SU-DHL-6 (cell line): ENCODE results near the gene GSE1.

Experiments used
- H2AFZ ChIP-seq: fragments of 200-600 bp; sonication (generic); 2 replicates; pipeline ENCODE4 v1.6.1; 2014; ENCODE audit warnings: low read depth, mild to moderate bottlenecking, moderate library complexity, mixed read lengths, antibody characterized with exemption, low read length; ENCODE audit not compliant: severe bottlenecking
- H3F3A ChIP-seq: fragments of 200-600 bp; shearing (Covaris generic); 2 replicates; pipeline ENCODE4 v1.6.0; 2016; ENCODE audit warnings: antibody characterized with exemption, mild to moderate bottlenecking; ENCODE audit not compliant: insufficient read depth
- H3K27ac ChIP-seq: fragments of 200-600 bp; sonication (generic); 2 replicates; pipeline ENCODE4 v1.5.1; 2016; ENCODE audit warnings: low read depth, mild to moderate bottlenecking, low read length, moderate library complexity, mixed read lengths
- H3K27me3 ChIP-seq: fragments of 200-600 bp; sonication (generic), shearing (Covaris generic); 2 replicates; pipeline ENCODE4 v1.6.0; 2014; ENCODE audit warnings: mild to moderate bottlenecking, low read length
- H3K36me3 ChIP-seq: fragments of 200-600 bp; sonication (generic); 2 replicates; pipeline ENCODE4 v1.6.1; 2014; ENCODE audit warnings: mild to moderate bottlenecking, low read length, mixed read lengths
- H3K4me2 ChIP-seq: fragments of 300-600, 200-600 bp; shearing (Covaris generic), sonication (generic); 2 replicates; pipeline ENCODE4 v1.6.0; 2014; ENCODE audit warnings: low read length, low read depth, mild to moderate bottlenecking; ENCODE audit not compliant: poor library complexity, severe bottlenecking
- H3K4me3 ChIP-seq: fragments of 200-600 bp; sonication (generic); 2 replicates; pipeline ENCODE4 v1.5.1; 2014; ENCODE audit warnings: antibody characterized with exemption, low read length, mild to moderate bottlenecking, mixed read lengths; ENCODE audit not compliant: insufficient read depth, poor library complexity, severe bottlenecking
- H3K79me2 ChIP-seq: fragments of 200-600 bp; sonication (generic); 2 replicates; pipeline ENCODE4 v1.6.1; 2014; ENCODE audit warnings: mild to moderate bottlenecking, low read length, moderate library complexity; ENCODE audit not compliant: insufficient read depth
- H3K9ac ChIP-seq: fragments of 200-600 bp; sonication (generic); 2 replicates; pipeline ENCODE4 v1.7.0; 2014; ENCODE audit warnings: mild to moderate bottlenecking, low read length
- H3K9me2 ChIP-seq: fragments of 200-600 bp; sonication (generic); replicated peaks from 2 replicates; pipeline ENCODE4 v1.6.1; 2014; ENCODE audit warnings: low read length; ENCODE audit not compliant: insufficient read depth
- H3K9me3 ChIP-seq: fragments of 200-600 bp; sonication (generic); 2 replicates; pipeline ENCODE4 v1.6.1; 2014; ENCODE audit warnings: low read length, mixed read lengths; ENCODE audit not compliant: insufficient read depth
- H4K20me1 ChIP-seq: fragments of 200-600 bp; sonication (generic); 2 replicates; pipeline ENCODE4 v1.6.1; 2014; ENCODE audit warnings: low read depth, mild to moderate bottlenecking, antibody characterized with exemption, low read length, moderate library complexity, mixed read lengths
- CTCF ChIP-seq: fragments of 200-600 bp; sonication (generic); IDR thresholded peaks from one replicate; pipeline ENCODE4 v1.5.1; 2017; ENCODE audit warnings: antibody characterized with exemption, mild to moderate bottlenecking, low read length, moderate library complexity; ENCODE audit not compliant: insufficient read depth, poor library complexity, severe bottlenecking
- EZH2phosphoT487 ChIP-seq: fragments of 200-600 bp; sonication (generic), shearing (Covaris generic); conservative IDR thresholded peaks from 2 replicates; pipeline ENCODE4 v1.6.1; 2018; ENCODE audit warnings: mild to moderate bottlenecking, antibody characterized with exemption, low read length, moderate library complexity, mixed read lengths

GSE1 gene

GRCh38 chr16:85689285-85689949 lies 76.3 kb downstream of the GSE1 start:
- peaks cover 35% of the 10 kb centered on the region for H3K79me2 ChIP-seq
- no peaks in the 10 kb centered on the region for H3K27me3 ChIP-seq
- no peaks in the 10 kb centered on the region for H3K9me2 ChIP-seq
- H3K4me2 ChIP-seq: peak overlapping the region; percentile 74
- H3K36me3 ChIP-seq: no peaks in the 10 kb centered on the region
- H2AFZ ChIP-seq: peak overlapping the region; percentile 80
- H3K4me3 ChIP-seq: peak overlapping the region; percentile 57
- peaks cover 32% of the 10 kb centered on the region for H3F3A ChIP-seq
- TF ChIP-seq CTCF (no peak), EZH2phosphoT487 (no peak)
- H3K9ac ChIP-seq: peak overlapping the region; percentile 40
- no peaks in the 10 kb centered on the region for H4K20me1 ChIP-seq
- no peaks in the 10 kb centered on the region for H3K9me3 ChIP-seq
- no peak overlapping the region for H3K27ac ChIP-seq

- Histone ChIP-seq H3K9me2 (no peaks in the 10 kb centered on the region), H4K20me1 (no peaks in the 10 kb centered on the region), H3K27ac (no peak overlapping the region), H3K36me3 (no peaks in the 10 kb centered on the region), H3K27me3 (no peaks in the 10 kb centered on the region), H3K9ac (no peak overlapping the region), H3F3A (peaks cover 32% of the 10 kb centered on the region), H3K9me3 (no peaks in the 10 kb centered on the region), H3K79me2 (peaks cover 30% of the 10 kb centered on the region), H2AFZ (no peak overlapping the region), H3K4me3 (no peak overlapping the region), H3K4me2 (no peak overlapping the region)
- TF ChIP-seq EZH2phosphoT487: no peak
- no peak for TF ChIP-seq CTCF
Measured at GRCh38 chr16:85689950-85690320, 76.8 kb downstream of the GSE1 start.

GRCh38 chr16:85690469-85691064 lies 77.4 kb downstream of the GSE1 start:
- Histone ChIP-seq H4K20me1 (no peaks in the 10 kb centered on the region), H3K9ac (no peak overlapping the region), H3F3A (peaks cover 27% of the 10 kb centered on the region), H2AFZ (no peak overlapping the region), H3K27ac (no peak overlapping the region), H3K4me3 (no peak overlapping the region), H3K36me3 (no peaks in the 10 kb centered on the region), H3K27me3 (no peaks in the 10 kb centered on the region), H3K4me2 (no peak overlapping the region), H3K79me2 (peaks cover 25% of the 10 kb centered on the region), H3K9me2 (no peaks in the 10 kb centered on the region), H3K9me3 (no peaks in the 10 kb centered on the region)
- TF ChIP-seq EZH2phosphoT487: no peak
- TF ChIP-seq CTCF: no peak
